Measurements from ENCODE around the gene FBXL16.
"Not testable (repeated sequence)": the region's sequence is repeated elsewhere in the genome, so short reads cannot be mapped to it uniquely, and the experiment has no call there.

The FBXL16 gene

DNA sequence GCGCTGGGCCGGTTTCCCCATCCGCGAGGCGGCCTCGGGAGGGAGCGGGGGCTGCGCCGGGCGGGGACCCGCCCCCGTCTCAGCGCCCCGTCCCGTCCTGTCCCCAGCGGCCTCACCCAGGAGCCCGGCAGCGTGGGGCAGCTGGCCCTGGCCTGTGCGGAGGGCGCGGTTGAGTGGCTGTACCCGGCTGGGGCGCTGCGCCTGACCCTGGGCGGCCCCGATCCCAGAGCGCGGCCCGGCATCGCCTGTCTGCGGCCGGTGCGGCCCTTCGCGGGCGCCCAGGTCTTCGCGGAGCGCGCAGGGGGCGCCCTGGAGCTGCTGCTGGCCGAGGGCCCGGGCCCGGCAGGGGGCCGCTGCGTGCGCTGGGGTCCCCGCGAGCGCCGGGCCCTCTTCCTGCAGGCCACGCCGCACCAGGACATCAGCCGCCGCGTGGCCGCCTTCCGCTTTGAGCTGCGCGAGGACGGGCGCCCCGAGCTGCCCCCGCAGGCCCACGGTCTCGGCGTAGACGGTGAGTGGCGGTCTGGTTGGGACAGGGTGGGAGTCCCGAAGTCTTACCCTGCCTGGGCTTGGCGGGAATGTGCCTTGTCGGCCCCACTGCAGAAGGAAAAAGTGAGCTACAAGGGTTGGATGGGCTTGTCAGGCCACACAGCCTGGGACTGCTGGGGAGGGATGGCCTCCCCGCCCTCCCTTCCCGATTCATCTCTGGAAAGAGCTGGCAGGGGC lies 10.0 kb upstream of the FBXL16 start:
- peak overlapping the region; percentile 63 for H3K4me3 ChIP-seq (ENCODE audit: low read depth, low read length)
- TF ChIP-seq, protein P1, sequence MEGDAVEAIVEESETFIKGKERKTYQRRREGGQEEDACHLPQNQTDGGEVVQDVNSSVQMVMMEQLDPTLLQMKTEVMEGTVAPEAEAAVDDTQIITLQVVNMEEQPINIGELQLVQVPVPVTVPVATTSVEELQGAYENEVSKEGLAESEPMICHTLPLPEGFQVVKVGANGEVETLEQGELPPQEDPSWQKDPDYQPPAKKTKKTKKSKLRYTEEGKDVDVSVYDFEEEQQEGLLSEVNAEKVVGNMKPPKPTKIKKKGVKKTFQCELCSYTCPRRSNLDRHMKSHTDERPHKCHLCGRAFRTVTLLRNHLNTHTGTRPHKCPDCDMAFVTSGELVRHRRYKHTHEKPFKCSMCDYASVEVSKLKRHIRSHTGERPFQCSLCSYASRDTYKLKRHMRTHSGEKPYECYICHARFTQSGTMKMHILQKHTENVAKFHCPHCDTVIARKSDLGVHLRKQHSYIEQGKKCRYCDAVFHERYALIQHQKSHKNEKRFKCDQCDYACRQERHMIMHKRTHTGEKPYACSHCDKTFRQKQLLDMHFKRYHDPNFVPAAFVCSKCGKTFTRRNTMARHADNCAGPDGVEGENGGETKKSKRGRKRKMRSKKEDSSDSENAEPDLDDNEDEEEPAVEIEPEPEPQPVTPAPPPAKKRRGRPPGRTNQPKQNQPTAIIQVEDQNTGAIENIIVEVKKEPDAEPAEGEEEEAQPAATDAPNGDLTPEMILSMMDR (IDR thresholded peaks at IDR 0.05; ENCODE audit: low read depth, low read length) = no peak

DNA sequence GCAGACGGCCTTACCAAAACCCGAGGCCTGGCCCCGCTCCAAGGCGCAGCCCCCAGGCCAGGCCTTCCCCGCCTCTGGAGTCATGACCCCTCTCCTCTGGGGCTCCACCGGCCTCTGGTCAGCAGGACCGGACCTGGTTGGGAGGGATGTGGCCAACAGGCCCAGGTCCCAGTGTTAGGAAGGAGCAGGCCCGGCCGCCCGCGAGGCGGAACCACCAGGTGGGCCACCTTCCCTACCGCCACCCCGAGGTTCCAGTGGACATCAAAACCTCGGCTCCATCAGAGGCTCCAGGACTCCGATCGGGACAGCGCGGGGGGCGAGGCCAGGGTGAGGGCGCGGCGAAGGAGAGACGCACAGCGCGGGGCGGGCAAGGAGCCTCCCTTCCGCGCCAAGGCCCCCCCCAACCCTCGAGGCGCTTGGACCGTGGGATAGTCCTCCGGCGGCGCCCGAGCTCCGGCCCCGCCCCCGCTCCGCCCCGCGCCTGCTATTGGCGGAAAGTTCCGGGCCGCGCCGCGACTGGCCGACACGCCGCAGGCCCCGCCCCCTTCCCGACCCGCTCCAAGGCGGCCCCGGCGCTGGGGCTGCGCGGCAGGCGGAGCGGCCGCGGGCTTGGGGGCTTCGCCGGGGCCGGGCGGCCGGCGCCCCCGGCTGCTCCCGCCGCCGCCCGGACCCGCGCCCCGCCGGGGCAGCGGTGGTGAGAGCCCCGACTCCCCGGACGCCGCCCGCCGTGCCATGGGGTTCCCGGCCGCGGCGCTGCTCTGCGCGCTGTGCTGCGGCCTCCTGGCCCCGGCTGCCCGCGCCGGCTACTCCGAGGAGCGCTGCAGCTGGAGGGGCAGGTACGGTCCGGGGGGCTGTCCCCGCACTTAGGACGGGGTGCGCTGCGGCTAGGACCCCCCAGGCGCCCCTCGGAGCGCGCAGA lies 9.2 kb upstream of the FBXL16 start, which contains the start of gene METRN:
TSS of gene METRN (plus strand) at position 561 of the 919 bp plus-strand sequence. CDS start at position 733, 172 bp downstream.
- peak within 1 kb of the TSS; percentile 63 for H3K4me3 ChIP-seq (ENCODE audit: low read depth, low read length)
- TF ChIP-seq, protein P1 (IDR thresholded peaks at IDR 0.05; ENCODE audit: low read depth, low read length) = no peak

DNA sequence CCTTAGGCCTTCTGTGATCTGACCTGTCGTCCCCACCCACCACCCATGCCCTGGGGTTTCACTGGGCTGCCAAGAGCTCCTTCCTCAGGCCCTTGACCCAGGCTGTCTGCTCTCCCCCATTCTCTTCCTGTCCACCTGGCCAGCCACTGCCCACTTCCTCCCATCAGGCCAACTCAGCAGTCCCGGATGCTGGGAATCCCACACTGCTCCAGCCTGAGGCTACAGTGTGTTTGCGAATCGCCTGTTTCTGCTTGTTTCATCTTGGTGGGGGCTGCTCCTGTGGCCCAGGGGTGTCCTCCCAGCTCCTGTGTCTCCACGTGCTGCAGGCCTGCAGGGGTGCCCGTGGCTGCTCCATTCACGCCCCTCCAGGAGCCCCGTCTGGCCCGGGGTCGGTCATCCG lies 8.5 kb upstream of the FBXL16 start:
- TF ChIP-seq, protein P1 (IDR thresholded peaks at IDR 0.05; ENCODE audit: low read depth, low read length) = no peak
- no peak overlapping the region for H3K4me3 ChIP-seq (ENCODE audit: low read depth, low read length)

DNA sequence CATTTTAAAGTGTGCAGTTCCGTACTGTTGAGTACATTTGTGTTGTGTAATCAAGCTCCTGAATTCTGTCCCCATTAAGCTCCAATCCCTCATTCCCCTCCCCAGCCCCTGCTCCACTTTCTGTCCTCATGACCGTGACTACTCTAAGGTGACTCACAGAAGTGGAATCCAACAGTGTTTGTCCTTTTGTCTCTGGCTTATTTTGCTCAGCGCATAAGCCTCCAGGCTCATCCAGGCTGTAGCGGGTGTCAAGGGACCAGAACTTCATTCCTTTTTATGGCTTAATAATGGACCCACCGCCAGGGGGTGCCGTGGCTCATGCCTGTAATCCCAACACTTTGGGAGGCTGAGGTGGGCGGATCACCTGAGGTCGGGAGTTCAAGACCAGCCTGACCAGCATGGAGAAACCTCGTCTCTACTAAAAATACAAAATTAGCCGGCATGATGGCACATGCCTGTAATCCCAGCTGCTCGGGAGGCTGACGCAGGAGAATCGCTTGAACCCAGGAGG lies 7.2 kb upstream of the FBXL16 start:
- TF ChIP-seq, protein P1 (IDR thresholded peaks at IDR 0.05; ENCODE audit: low read depth, low read length) = peak; percentile 50
- not testable (repeated sequence) for H3K4me3 ChIP-seq (ENCODE audit: low read depth, low read length)

DNA sequence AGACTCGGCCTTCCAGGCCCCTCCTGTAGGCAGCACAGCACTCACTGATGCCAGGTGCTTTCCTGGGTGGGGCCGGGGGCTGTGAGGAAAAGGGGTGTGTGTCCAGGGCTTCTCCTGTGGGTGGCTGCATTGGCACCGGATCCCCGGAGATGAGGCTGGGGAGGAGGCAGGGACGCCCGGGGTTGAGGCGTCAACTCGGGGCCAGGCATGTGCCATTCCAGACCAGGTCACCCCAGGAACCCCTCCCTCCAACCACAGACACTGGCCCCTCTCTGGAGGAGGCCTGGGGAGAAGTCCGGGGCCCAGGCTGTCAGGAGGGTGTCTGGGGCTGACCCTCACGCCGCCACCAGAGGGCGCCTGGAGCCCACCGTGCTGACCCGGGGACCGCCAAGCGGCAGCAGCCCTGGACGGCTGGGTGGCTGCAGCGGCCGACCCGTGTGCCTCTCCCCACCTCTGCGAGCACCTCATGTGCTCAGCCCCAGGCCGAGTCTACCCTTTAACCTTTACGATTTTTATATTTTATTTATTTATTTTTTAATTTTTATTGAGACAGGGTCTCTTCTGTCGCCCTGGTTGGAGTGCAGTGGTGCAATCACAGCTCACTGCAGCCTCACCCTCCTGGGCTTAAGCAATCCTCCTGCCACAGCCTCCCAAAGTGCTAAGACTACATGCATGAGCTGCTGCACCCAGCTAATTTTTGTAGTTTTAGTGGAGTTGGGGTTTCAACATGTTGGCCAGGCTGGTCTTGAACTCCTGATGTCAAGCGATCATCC lies 6.1 kb upstream of the FBXL16 start:
- no peak overlapping the region for H3K4me3 ChIP-seq (ENCODE audit: low read depth, low read length)
- TF ChIP-seq, protein P1 (IDR thresholded peaks at IDR 0.05; ENCODE audit: low read depth, low read length) = peak; percentile 85

DNA sequence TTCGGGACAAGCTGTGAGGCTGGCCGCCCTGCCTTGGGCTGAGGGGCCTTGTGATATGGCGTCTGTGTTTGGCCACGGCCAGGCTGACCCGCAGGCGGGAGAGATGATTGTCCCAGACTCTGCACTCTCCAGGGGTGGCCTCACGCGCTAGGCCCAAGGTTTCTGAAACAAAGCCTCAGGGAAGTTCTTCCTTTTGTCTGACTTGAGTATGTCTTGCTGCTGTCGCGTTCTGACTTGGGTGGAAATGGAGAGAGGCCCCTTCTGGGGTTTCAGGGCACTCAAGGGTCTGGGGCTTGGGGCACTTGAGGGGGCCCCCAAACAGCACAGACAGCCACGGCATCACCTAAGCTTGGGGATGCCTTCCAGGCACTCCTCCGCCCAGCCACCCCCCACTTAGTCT lies 5.5 kb upstream of the FBXL16 start:
- TF ChIP-seq, protein P1 (IDR thresholded peaks at IDR 0.05; ENCODE audit: low read depth, low read length) = no peak
- H3K4me3 ChIP-seq (ENCODE audit: low read depth, low read length) = no peak overlapping the region
